GM21737 (cell line): ENCODE results near the gene MTCL1.

Source experiments
- ATAC-seq: cut with Tn5 transposase; IDR thresholded peaks from one replicate; pipeline ENCODE4 v1.9.1; 2021; ENCODE audit warnings: mild to moderate bottlenecking, moderate library complexity; ENCODE audit not compliant: unreplicated experiment

MTCL1 gene

GRCh38 chr18:8788503-8789429, 83.4 kb downstream of the MTCL1 start:
- ATAC-seq = no peak

- no peak for ATAC-seq
Measured at GRCh38 chr18:8791171-8791651, 85.9 kb downstream of the MTCL1 start.

- ATAC-seq = no peak
Measured at GRCh38 chr18:8792688-8793316, 87.4 kb downstream of the MTCL1 start.

GRCh38 chr18:8793445-8794155, 88.2 kb downstream of the MTCL1 start:
- ATAC-seq = no peak

GRCh38 chr18:8794156-8794933, 89.0 kb downstream of the MTCL1 start:
- ATAC-seq = no peak

GRCh38 chr18:8794934-8795280, 89.6 kb downstream of the MTCL1 start:
- no peak for ATAC-seq

GRCh38 chr18:8795586-8796325, 90.4 kb downstream of the MTCL1 start:
- ATAC-seq = no peak

- ATAC-seq = no peak
Measured at GRCh38 chr18:8797206-8797605, 91.8 kb downstream of the MTCL1 start.

- no peak for ATAC-seq
Measured at GRCh38 chr18:8799001-8799400, 93.6 kb downstream of the MTCL1 start.

- no peak for ATAC-seq
Measured at GRCh38 chr18:8799596-8800441, 94.5 kb downstream of the MTCL1 start.

GRCh38 chr18:8800445-8800844, 95.1 kb downstream of the MTCL1 start:
- ATAC-seq = no peak

GRCh38 chr18:8800876-8801262, 95.5 kb downstream of the MTCL1 start:
- no peak for ATAC-seq

- ATAC-seq = no peak
Measured at GRCh38 chr18:8801263-8801901, 96.0 kb downstream of the MTCL1 start.

GRCh38 chr18:8802017-8802672, 96.8 kb downstream of the MTCL1 start:
- ATAC-seq = no peak

- no peak for ATAC-seq
Measured at GRCh38 chr18:8803063-8803795, 97.9 kb downstream of the MTCL1 start.

- ATAC-seq = no peak
Measured at GRCh38 chr18:8803957-8804356, 98.6 kb downstream of the MTCL1 start.

GRCh38 chr18:8805552-8805951, 100.2 kb downstream of the MTCL1 start:
- no peak for ATAC-seq
